HepG2 (cell line): ENCODE data around the gene LRP10. TPM values are rescaled to one million over a fixed set of nuclear protein-coding genes. Genes with fewer than 3 reads are reported as not detected.

Source experiments
- CC2D1A ChIP-seq: sonication (generic); formaldehyde crosslinking; IDR thresholded peaks from 2 replicates; pipeline ENCODE4 v1.8.1; 2023; ENCODE audit warnings: mild to moderate bottlenecking, missing genetic modification reagents
- ZNF12 ChIP-seq: sonication (generic); formaldehyde crosslinking; IDR thresholded peaks from 2 replicates; pipeline ENCODE4 v1.5.0; 2020; ENCODE audit warnings: missing genetic modification reagents
- ZNF18 ChIP-seq: sonication (generic); formaldehyde crosslinking; IDR thresholded peaks from 2 replicates; pipeline ENCODE4 v1.8.0; 2022; ENCODE audit warnings: mild to moderate bottlenecking, missing genetic modification reagents; ENCODE audit not compliant: insufficient replicate concordance
- ZNF318 ChIP-seq: sonication (generic); formaldehyde crosslinking; IDR thresholded peaks from 2 replicates; pipeline ENCODE4 v1.4.0; 2020; ENCODE audit warnings: mild to moderate bottlenecking, missing genetic modification reagents
- ZNF724P ChIP-seq: sonication (generic); formaldehyde crosslinking; IDR thresholded peaks from 2 replicates; pipeline ENCODE4 v1.8.0; 2022; ENCODE audit warnings: missing genetic modification reagents, borderline replicate concordance
- polyA plus RNA-seq, 8 experiments: library from polyadenylated mRNA; depleted of rRNA in 3 of 8; stranded (reverse) in 7 of 8; unstranded in 1 of 8; fragments of >200 nt; fragmentation: Illumina TruSeq in 4 of 8; extraction: Trizol in 4 of 8; gene quantifications; 2 replicates each; pipeline versions ENCODE4 v1.2.1 to v1.2.3, GENCODE V29; 2011 to 2016; ENCODE audit warnings: low read depth in 4 of 8, missing spikeins in 1 of 8, mixed read lengths in 1 of 8; ENCODE audit not compliant: insufficient read depth in 1 of 8
- total RNA-seq, 5 experiments: library from RNA; depleted of rRNA; stranded (reverse); fragments of >200 nt; fragmentation: Illumina TruSeq; extraction: Trizol; gene quantifications; 2 replicates each; pipeline ENCODE4 v1.2.3, GENCODE V29; 2016; ENCODE audit warnings: low read depth in 1 of 5
- TF ChIP-seq, protein P1 (sequence below): sonication (generic); formaldehyde crosslinking; IDR thresholded peaks from 2 replicates; pipeline ENCODE4 v1.5.0; 2020; ENCODE audit warnings: mild to moderate bottlenecking, missing genetic modification reagents, borderline replicate concordance
- TF ChIP-seq, protein P2 (sequence below): sonication (generic); formaldehyde crosslinking; IDR thresholded peaks from 2 replicates; pipeline ENCODE4 v1.4.0; 2020; ENCODE audit warnings: missing genetic modification reagents, mild to moderate bottlenecking, borderline replicate concordance
- TF ChIP-seq, protein P3 (sequence below): sonication (generic); formaldehyde crosslinking; IDR thresholded peaks from 2 replicates; pipeline ENCODE4 v1.5.0; 2020; ENCODE audit warnings: mild to moderate bottlenecking, missing genetic modification reagents, moderate library complexity
- TF ChIP-seq, protein P4 (sequence below): sonication (generic); formaldehyde crosslinking; IDR thresholded peaks from 2 replicates; pipeline ENCODE4 v1.8.1; 2023; ENCODE audit warnings: mild to moderate bottlenecking, missing genetic modification reagents

The LRP10 gene
- total and polyA plus RNA-seq, 2 of the 13 experiments (the other 11 are each of a cell fraction or from before 2014, with no cell fraction given): 16.9 to 45.2 TPM

DNA sequence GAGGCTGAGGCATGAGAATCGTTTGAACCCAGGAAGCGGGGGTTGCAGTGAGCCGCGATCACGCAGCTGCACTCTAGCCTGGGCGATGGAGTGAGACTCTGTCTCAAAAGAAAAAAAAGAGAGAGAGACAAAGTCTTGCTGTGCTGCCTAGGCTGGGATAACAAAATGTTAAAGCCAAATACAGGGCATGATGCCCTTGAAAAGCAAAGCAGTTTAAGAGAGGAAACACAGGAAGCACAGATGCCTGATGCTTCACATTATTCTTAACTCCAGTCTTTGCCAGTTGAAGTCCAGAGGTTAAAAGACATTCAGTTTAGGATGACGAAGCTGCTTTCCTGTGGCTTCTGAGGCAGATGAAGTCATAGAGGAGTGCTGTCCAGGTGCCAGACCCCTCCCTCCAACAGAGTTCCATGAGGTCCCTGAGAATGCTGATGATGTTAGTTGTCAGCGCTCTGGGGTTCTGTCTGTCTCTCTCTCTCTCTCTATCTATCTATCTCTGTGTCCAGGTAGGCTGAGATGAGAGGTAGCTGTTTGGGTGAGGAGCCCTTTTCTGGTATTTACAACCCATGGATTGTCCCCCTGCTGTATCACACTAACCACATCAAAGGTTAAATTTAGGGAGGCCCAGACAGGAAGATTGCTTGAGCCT, 46.7 kb upstream of the LRP10 start (continued):
- TF ChIP-seq, protein P1, sequence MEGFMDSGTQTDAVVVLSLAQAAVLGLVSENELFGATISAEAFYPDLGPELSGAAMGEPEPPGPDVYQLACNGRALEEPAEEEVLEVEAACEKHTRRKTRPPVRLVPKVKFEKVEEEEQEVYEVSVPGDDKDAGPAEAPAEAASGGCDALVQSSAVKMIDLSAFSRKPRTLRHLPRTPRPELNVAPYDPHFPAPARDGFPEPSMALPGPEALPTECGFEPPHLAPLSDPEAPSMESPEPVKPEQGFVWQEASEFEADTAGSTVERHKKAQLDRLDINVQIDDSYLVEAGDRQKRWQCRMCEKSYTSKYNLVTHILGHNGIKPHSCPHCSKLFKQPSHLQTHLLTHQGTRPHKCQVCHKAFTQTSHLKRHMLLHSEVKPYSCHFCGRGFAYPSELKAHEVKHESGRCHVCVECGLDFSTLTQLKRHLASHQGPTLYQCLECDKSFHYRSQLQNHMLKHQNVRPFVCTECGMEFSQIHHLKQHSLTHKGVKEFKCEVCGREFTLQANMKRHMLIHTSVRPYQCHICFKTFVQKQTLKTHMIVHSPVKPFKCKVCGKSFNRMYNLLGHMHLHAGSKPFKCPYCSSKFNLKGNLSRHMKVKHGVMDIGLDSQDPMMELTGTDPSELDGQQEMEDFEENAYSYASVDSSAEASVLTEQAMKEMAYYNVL (CRISPR knock-in tag): peak; percentile 77; the same call in 1 of the 2 replicates
- no peak for TF ChIP-seq ZNF318 (CRISPR knock-in tag)
- TF ChIP-seq, protein P2, sequence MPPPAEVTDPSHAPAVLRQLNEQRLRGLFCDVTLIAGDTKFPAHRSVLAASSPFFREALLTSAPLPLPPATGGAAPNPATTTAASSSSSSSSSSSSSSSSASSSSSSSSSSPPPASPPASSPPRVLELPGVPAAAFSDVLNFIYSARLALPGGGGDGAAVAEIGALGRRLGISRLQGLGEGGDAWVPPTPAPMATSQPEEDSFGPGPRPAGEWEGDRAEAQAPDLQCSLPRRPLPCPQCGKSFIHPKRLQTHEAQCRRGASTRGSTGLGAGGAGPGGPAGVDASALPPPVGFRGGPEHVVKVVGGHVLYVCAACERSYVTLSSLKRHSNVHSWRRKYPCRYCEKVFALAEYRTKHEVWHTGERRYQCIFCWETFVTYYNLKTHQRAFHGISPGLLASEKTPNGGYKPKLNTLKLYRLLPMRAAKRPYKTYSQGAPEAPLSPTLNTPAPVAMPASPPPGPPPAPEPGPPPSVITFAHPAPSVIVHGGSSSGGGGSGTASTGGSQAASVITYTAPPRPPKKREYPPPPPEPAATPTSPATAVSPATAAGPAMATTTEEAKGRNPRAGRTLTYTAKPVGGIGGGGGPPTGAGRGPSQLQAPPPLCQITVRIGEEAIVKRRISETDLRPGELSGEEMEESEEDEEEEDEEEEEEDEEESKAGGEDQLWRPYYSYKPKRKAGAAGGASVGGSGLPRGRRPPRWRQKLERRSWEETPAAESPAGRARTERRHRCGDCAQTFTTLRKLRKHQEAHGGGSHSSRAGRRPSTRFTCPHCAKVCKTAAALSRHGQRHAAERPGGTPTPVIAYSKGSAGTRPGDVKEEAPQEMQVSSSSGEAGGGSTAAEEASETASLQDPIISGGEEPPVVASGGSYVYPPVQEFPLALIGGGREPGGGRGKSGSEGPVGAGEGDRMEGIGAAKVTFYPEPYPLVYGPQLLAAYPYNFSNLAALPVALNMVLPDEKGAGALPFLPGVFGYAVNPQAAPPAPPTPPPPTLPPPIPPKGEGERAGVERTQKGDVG (CRISPR knock-in tag): no peak
- no peak for TF ChIP-seq ZNF18 (CRISPR knock-in tag)
- TF ChIP-seq, protein P3, sequence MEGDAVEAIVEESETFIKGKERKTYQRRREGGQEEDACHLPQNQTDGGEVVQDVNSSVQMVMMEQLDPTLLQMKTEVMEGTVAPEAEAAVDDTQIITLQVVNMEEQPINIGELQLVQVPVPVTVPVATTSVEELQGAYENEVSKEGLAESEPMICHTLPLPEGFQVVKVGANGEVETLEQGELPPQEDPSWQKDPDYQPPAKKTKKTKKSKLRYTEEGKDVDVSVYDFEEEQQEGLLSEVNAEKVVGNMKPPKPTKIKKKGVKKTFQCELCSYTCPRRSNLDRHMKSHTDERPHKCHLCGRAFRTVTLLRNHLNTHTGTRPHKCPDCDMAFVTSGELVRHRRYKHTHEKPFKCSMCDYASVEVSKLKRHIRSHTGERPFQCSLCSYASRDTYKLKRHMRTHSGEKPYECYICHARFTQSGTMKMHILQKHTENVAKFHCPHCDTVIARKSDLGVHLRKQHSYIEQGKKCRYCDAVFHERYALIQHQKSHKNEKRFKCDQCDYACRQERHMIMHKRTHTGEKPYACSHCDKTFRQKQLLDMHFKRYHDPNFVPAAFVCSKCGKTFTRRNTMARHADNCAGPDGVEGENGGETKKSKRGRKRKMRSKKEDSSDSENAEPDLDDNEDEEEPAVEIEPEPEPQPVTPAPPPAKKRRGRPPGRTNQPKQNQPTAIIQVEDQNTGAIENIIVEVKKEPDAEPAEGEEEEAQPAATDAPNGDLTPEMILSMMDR (CRISPR knock-in tag): 0 out of 2 replicates have a peak, but pooled peaks have one; percentile 7
- TF ChIP-seq ZNF724P (CRISPR knock-in tag): 0 out of 2 replicates have a peak, but pooled peaks have one; percentile 31
- TF ChIP-seq CC2D1A: no peak
- TF ChIP-seq, protein P4, sequence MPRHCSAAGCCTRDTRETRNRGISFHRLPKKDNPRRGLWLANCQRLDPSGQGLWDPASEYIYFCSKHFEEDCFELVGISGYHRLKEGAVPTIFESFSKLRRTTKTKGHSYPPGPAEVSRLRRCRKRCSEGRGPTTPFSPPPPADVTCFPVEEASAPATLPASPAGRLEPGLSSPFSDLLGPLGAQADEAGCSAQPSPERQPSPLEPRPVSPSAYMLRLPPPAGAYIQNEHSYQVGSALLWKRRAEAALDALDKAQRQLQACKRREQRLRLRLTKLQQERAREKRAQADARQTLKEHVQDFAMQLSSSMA (CRISPR knock-in tag): no peak
- TF ChIP-seq ZNF12: peak; percentile 13; the same call in 1 of the 2 replicates
